Activated CD8-positive, alpha-beta memory T cell treated with anti-CD3 and anti-CD28 coated beads for 24 hours (primary cell): ENCODE results near the gene DIRAS1.

ENCODE experiments used
- DNase-seq: peaks from one replicate; pipeline ENCODE4 v3.0.0-alpha.2; 2020

DIRAS1 gene

DNA sequence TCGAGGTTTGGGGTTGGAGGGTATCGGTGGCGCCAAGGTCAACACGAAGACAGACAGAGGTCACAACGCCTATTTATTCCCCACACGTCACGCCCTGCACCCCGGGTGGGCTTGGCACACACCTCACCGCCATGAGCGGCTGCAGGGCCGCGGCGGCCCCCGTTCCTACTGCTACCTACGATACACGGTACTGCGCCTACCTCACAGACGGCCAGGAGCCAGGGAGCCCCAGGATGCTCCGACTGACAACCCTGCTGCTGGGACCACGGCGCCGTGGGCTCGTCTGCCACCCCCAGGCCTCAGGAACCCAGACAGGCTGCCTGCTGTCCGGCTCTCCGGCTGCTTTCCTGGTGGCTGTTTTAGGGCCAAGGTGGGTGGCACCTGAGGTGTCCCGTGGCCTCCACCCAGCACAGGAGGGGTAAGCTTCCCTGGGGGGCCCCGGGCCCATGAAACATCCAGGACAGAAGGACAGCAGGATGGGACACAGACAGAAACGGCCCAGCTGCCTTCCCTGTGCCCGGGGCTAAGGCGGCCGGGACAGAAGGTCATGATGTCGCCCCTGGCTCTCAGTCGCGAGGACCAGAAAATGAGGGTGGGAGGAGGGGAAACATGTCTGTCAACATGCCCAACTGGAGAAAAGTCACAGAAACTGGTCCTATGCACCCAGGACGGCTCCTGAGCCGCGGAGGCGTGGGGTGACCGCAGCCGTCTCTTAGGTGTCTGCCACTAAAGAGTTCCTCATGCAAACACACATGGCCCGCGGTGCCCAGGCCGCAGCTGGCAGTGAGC lies 33.7 kb upstream of the DIRAS1 start:
- no peak for DNase-seq

DNA sequence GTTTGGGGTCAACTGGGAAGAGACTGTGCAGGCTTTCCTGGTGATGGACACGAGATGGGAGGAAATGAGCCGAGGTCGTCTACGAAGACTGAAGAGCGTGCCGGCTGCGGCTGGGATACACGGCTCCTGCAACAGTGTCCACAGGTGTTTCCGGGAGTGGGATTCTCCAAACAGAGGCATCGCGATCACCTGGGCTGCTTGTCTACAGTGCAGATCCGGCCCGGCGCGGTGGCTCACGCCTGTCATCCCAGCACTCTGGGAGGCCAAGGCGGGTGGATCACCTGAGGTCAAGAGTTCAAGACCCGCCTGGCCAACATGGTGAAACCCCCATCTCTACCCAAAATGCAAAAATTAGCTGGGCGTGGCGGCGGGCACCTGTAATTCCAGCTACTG lies 30.3 kb upstream of the DIRAS1 start:
- DNase-seq: no peak

DNA sequence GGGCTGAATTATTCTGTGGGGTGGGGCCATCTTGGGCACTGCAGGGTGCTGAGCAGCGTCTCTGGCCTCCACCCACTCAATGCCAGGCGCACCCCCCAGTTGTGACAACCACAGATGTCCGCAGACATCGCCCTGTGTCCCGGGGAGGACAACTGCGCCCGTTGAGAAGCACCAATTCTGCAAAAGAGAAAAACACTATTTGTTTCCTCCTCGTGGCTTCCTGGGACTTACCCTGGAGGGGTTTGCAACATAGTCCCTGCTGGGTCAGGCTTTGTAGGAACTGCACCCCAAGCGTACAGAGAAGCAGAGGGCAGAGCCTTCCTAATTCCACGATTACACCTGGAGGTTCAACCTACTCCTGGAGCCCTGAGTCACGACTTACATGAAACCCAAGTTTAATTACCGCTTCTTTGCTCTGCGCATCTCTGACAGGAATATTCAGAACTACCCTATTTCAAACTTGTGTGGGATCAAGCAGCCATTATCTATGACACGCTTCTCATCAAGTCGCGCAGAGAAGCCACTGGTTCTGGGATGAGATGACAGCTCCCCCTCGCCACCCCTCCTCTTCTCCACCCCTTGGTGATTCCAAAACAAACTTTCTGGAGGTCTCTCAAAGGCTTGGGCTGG lies 29.8 kb upstream of the DIRAS1 start:
- no peak for DNase-seq

DNA sequence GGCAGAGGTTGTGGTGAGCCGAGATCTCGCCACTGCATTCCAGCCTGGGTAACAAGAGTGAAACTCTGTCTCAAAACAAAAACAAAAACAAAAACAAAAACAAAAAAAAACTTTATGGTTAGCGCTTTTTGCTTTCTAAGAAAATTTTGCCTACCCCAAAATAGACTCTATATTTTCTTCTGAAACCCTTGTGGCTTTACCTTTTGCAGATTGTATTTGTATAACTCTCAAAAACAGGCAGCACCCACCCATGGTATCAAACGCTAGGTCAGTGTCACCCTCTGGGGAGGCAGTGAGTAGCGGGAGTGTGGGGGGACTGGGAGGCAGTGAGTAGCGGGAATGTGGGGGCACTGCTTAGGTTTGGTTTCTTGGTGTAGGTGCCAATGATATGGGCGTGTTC lies 26.2 kb upstream of the DIRAS1 start:
- DNase-seq: no peak

DNA sequence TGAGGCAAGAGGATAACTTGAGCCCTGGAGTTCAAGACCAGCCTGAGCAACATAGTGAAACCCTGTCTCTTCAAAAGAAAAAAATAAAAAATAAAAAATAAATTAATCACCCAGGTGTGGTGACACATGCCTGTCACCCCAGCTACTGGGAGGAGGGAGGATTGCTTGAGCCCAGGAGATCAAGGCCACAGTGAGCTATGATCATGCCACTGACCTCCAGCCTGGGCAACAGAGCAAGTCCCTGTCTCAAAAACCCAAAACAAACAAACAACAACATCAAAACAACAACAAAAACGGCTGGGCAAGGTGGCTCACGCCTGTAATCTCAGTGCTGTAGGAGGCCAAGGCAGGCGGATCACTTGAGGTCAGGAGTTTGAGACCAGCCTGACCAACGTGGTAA lies 22.9 kb upstream of the DIRAS1 start:
- DNase-seq: no peak

DNA sequence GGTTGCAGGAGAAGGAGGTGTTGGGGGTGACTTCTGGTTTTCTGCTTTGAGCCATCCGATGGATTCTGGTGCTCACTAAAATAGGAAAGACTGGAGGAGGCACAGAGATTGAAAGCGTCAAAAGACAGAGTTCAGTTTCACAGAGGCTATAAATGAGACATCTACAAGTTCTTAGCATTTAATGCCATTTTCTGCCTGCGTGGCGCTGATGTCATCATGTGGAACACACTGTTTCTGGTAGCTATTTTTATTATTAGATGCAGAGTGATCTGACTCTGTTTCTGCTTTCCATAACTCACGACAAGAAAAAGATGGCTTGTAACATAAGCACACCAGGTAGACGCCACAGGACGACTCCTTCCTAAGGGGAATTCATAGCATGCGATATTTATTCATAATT lies 21.9 kb upstream of the DIRAS1 start:
- DNase-seq: no peak

DNA sequence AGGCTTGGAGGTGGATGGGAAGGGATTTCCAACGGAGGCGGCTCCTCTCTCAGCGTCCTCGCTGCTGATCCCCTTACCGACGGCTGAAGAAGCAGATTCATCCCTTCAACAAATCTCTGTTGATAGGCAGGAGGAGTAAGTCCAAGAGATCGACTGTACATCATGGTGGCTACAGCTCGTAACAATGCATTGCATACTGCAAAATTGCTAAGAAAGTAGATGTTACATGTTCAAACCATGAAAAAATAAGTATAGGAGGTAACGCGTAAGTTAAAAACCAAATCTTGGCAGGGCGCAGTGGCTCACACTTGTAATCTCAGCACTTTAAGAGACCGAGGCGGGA lies 19.1 kb upstream of the DIRAS1 start:
- no peak for DNase-seq

DNA sequence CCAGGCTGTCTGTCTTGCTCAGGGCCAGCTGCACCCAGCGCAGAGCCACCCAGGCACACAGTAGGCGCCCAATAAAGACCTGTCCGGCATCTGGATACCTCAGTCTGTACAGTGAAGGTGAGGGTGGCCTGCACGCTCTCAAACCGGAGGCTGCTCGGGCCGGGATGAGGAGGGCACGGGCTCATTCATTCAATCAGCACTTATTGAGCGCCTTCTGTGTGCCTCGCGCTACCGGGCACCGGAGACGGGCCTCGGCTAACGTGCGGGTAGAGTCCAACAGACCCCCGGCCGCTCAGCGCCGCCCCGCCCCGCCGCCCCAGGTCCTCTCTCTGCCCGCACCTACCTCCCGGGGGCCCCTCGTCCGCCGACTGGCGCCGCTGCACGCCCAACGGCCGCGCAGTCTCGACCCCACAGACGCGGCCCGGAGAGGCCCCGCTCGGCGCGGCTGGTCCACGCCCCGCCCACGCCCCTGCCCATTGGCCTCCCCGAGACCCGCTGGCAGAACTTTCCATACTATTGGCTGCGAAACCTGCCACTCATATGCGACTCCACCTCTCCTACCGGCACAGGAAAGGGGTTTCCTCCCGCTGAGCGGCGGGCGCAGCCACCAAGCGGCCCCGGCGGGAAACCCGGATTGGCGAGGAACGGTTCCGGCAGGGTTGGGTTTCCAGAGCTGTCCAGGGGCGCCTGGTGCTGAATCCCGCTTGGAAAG lies 18.6 kb upstream of the DIRAS1 start, which contains the start of gene SLC39A3:
TSS of gene SLC39A3 (minus strand) at position 416 of the 712 bp plus-strand sequence. CDS start 2,760 bp downstream, outside the sequence.
- peak; percentile 100 for DNase-seq

DNA sequence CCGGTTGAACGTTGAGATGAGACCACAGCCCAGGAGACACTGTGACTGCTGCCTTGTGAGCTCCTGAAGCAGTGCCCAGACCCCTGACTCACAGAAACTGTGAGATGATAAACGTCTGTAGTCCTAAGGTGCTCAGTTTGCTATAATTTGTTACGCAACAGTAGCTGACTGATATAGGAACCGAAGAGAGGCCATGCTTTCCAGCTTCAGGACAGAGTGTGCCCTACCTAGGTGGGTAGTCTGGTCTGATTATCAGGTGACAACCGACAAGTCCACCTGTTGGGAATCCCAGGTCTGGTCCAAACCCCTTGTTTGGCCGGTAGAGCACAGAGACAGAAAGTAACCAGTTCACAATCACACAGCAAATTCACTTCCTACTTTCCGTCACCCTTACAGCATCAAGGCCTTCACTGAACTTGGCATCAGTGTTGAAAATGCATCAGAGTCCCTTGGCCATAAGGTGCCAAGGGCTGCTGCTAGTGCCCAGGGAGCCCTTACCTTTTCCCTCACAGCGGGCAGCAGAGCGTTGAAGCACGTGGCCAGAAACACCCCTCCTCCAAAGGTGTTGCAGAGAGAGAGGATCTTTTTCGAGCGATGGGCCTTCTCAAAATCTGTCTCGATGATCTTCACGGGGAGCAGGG lies 15.5 kb upstream of the DIRAS1 start:
- DNase-seq: no peak

DNA sequence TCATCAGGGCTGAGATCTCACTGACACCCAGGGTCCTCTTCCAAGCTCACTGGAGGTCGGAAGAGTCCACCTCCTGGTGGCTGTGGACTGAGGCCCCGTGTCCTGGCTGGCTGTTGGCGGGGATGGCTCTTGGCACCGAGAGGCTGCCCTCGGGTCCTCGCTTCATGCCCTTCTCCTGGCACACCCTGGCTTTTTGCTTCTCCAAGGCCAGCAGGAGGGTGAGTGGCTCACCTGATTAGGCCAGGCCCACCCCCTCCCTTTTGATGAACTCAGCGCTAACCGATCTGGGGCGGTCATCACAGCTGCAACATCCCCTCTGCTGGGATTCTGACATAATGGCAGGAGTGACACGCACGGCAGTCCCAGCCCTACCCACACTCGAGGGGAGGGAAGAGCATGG lies 14.2 kb upstream of the DIRAS1 start:
- DNase-seq: no peak

DNA sequence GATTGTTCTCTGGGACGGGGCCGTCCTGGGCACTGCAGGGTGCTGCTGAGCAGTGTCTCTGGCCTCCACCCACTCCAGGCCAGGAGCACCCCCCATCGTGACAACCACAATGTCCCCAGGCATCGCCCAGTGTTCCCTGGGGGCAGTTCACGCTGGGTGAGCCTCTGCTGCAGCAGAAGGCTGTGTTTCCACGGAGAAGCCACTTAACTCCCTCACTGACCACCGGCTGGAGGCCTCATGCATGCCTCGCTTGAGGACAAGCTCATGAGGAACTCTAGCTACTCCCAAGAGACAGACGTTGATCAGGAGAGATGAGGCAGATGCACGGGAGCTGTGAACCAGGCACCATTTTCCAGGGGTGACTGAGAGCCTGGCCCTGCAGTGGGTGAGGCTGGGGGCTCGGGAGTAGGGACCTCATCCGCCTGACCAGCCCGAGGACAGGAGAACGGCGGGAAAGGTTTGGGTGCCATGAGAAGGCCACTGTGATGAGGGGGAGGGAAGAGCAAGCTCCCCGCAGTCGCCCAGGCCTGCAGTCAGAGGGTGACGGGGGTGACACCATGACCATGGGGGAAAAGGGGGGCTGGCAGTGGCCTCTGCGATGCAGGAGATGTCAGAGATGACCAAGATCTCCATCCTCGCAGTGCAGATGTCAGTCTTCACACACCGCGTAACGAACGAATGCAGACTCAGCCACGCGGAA lies 13.6 kb upstream of the DIRAS1 start:
- DNase-seq: no peak

DNA sequence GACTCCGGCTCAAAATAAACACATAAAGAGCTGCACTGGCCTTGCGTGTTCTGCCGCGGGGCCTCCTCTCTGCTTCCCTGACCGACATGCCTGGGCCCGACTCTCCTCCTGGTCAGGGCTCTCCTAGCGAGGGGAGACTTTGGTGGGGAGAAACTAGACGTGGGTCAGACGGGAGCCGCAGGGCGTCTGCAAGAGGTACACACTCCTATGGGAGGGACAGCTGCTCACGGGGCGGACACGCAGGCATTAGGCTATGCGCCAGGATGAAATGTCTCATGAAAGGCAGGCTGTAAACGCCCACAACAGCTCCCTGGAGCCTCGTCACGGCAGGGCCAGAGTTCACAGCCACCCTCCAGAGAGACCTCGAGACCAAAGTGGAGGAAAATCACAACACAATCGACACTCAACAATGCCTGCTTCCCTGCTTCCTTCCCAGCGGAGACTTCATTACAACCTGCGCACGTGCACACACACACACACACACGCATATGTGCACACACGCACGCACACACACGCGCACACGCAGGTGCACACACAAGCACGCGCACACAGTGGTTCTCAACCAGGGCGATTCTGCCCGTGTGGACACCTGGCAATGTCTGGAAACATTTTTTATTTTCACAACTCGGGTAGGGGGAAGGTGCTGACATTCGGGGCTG lies 12.9 kb upstream of the DIRAS1 start:
- no peak for DNase-seq

DNA sequence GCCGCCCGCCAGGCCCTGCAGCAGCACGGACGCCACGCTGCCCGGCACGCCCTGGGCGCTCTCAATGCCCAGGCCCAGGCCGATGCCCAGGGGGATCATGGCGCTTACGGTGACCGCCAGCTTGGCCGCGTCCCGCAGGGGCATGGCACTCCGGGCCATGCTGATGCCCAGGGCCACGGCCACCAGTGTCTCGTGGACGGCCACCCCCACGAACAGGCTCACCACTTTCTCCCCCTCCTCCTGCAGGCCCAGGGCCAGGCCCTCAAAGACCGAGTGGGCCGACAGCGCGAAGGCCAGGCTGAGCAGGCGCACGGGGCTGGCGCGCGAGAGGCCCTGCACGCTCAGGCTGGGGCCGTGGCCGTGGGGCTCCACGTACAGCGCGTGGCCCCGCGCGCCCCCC lies 11.7 kb upstream of the DIRAS1 start:
- DNase-seq: no peak

DNA sequence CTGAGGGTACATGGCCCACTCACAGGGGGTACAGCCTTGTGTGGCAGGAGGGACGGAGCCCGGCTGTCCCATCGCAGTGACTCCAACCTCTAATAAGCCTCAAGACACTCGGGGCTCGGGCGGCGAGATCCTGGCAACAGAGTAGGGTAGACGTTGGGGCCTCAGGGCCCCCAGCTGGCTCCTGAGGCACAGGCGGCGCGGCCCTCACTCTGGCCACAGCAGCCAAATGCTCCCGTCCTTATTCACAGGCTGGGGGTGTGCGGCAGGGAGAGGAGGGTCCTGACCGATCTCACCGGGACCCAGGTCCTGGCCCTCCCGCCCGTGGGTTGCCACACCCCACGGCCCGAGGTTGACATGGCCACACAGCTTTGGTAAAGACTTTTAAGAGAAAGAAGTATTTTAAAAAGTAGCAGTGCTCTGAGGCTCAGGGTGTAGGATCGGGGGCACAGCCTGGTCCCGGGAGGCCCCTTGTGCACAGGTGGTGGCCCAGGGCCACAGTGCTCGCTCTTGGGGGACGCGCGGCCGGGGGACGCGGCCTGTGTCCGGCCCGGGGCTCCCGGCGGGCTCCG lies 11.1 kb upstream of the DIRAS1 start:
- DNase-seq: no peak

DNA sequence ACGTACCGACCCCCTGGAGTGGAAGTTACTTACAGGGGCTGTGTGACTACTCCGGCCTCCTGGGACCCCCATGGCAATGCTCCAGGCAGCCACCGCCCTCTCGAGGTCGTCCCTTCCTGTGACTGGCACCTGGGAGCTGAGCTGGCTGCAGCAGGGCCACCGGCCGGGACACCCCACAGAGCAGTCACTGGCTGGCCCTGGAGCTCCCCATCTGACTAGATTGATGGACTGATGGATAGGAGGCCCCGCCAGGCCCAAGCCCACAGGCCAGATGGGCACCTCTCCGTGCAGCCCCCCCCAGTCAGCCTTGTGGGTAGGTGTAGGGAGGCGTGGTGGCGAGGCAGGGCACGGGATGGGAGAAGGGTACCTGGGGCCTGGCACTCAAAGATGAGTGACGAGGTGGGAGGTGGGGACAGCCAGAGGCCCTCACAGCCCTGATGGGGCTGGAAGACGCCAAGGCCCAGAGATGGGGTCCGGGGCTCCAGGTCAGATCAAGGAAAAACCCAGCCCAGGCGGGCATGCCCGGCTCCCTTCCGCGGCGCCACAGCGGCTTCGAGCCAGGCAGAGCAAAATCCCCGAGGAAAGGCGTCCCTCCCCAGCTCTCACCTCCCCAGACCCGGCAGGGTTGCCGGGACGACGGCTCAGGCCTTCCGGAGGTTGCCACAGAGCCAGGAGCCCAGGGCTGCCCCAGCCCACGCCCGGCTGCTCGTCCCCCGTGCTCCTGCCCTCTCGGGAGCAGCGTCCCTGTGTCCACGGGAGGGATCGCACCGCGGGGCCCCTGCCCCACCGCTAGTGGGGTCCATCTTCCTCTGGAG lies 10.2 kb upstream of the DIRAS1 start:
- DNase-seq: no peak

DNA sequence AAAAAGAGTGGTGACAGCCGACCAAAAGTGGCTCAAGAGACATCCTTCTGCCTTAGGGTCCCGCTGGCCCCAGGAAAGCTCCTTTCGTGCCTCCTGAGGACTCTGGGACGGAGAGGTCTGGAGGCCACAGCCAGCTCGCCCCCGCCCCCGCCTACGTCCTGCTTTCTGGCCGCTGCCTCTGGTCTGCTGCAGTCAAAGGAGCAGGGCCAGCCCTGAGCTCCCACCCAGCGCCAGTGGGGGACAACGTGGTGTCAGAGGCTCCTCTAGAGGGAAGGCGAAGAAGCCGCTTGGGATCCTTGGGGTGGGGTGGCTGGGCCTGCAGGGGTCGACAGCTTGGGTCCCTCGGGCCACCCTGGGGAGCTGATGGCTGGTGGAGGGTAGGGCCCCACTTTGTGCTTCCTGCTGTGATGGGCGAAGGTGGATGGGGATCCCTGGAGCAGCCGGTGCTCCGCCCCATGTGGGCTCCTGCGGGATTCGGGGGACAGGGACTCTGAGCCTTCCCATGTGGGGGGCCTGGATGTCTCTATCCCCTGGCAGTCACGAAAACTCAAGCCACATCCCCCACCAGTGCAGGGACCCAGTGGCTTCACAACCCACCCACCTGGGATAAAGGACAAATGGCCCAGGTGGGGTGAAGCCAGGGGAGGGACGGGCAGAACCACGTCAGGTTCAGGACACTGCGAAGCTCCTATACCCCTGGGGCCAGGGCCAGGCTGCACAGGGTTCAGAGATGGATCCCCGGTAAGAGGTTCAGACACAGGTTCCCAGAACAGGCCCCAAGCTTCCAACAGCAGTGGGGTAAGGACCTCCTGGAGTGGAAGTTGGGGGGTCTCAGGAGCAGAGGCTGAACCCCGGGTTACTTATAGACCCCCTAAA lies 9.0 kb upstream of the DIRAS1 start:
- no peak for DNase-seq

DNA sequence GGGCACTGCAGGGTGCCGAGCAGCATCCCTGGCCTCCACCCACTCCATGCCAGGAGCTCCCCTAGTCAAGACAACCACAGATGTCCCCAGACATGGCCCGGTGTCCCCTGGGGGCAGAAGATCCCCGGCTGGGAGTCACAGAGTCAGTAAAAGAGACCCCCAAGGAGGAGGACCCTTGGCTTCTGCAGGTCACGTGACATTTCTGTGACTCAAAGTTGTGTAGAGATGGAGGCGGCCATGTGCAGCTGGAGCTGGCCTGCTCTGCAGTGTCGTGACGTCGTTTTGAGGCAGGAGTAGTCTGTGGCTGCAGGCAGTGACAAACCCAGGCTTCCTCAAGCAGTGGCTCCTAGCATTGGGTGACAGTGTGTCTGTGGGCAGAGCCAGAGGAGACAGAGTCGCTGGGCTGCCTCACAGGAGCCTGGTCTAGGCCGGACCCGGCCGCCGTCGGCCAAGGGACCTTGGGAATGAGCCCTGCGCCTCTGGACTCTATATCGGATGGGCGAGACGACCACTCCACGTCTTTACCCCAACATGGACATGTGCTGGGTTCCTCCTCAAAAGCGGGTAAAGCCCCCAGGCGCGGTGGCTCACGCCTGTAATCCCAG lies 7.7 kb upstream of the DIRAS1 start:
- no peak for DNase-seq

DNA sequence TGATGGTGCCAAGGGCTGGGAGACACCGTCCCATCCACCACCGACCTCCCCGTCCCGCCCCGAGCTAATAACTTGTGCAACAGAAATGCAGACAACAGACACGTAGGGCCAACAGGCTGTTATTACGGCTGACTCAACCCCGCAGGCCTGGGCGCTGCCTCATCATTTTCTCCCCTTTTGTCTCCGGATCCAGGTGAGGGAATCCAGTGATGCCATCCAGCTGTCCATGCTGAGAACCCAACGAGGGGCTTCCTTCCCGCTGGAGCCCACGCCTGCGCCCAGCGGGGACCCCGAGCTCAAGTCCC lies 6.4 kb upstream of the DIRAS1 start:
- DNase-seq: no peak

DNA sequence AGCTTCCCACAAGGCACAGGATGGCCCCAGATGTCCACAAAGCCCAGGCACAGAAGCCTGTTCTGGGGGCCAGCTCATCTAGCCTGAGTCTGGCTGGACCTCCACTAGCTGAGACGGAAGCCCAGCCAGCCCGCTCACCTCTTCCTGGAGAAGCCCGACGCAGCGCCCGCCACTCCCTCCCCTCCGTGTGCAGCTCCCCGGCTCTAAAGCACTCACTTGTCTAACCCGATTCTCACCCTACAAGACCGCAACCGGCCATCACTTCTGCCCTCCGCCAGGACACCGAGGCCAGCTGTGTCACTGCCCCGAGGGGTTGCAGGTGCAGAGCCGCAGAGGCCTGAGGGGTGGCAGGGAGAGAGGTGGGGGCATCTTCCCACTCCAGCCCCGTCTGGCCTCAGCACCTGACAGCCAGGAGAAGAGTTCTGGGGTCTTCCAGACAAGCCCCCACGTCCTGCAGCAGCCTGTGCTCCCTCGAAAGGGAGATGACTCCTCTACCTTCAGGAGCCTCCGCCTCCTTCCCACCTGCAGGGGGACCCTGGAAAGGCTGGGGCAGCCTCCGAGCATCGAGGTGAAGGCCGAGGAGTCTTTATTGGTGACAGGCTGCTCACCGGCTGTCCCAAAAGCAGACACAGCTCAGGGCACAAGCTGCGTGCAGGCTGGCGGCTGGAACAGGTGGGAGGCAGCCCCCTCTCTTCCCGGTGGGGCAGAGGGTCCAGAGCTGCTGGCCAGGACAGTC lies 5.9 kb upstream of the DIRAS1 start:
- no peak for DNase-seq
